DND-41 (cell line): ENCODE data around the gene CKS1B.
"Not testable (repeated sequence)": the region's sequence is repeated elsewhere in the genome, so short reads cannot be mapped to it uniquely, and the experiment has no call there.

Experiments used
- ATAC-seq: fragments of 200-7000 bp; cut with Tn5 transposase; 3 replicates; pipeline ENCODE4 v1.9.1; 2021; ENCODE audit warnings: low read depth; ENCODE audit not compliant: insufficient read depth
- DNase-seq: peaks from one replicate; pipeline ENCODE4 v3.0.0-alpha.2; 2020
- H2AFZ ChIP-seq: 2 replicates; pipeline ENCODE4 v1.6.0; 2012; ENCODE audit warnings: low read depth, low read length
- H3K27ac ChIP-seq: 2 replicates; pipeline ENCODE4 v1.5.1; 2012; ENCODE audit warnings: low read length, inconsistent platforms
- H3K27me3 ChIP-seq: fragments of 200-600 bp; sonication (generic); 2 replicates; pipeline ENCODE4 v1.6.0; 2012; ENCODE audit warnings: low read length, mild to moderate bottlenecking, inconsistent platforms; ENCODE audit not compliant: insufficient read depth, poor library complexity
- H3K36me3 ChIP-seq: 2 replicates; pipeline ENCODE4 v1.5.1; 2012; ENCODE audit warnings: low read length, inconsistent platforms; ENCODE audit not compliant: insufficient read depth
- H3K4me1 ChIP-seq: 2 replicates; pipeline ENCODE4 v1.5.1; 2012; ENCODE audit warnings: mild to moderate bottlenecking, low read length; ENCODE audit not compliant: insufficient read depth
- H3K4me2 ChIP-seq: 2 replicates; pipeline ENCODE4 v1.6.0; 2012; ENCODE audit warnings: mild to moderate bottlenecking, moderate library complexity, low read length, inconsistent platforms; ENCODE audit not compliant: insufficient read depth
- H3K4me3 ChIP-seq, 2 experiments: fragments of 200-600 bp in 1 of 2; shearing (Covaris generic) in 1 of 2; 2 replicates each; pipeline ENCODE4 v1.5.1; 2012 to 2016; ENCODE audit warnings: inconsistent platforms in 2 of 2, low read length in 2 of 2, mild to moderate bottlenecking in 2 of 2, low read depth in 1 of 2, moderate library complexity in 1 of 2
- H3K79me2 ChIP-seq: 2 replicates; pipeline ENCODE4 v1.6.0; 2012; ENCODE audit warnings: low read length, inconsistent platforms; ENCODE audit not compliant: insufficient read depth
- H3K9ac ChIP-seq: 2 replicates; pipeline ENCODE4 v1.6.0; 2012; ENCODE audit warnings: low read depth, mild to moderate bottlenecking, inconsistent platforms, low read length, moderate library complexity
- H3K9me3 ChIP-seq: 2 replicates; pipeline ENCODE4 v1.5.1; 2012; ENCODE audit warnings: low read length, moderate library complexity, mild to moderate bottlenecking, inconsistent platforms; ENCODE audit not compliant: insufficient read depth, severe bottlenecking
- H4K20me1 ChIP-seq: 2 replicates; pipeline ENCODE4 v1.6.0; 2012; ENCODE audit warnings: low read length; ENCODE audit not compliant: insufficient read depth
- EZH2 ChIP-seq: IDR thresholded peaks from 3 replicates; pipeline ENCODE4 v1.6.1; 2012; ENCODE audit warnings: borderline replicate concordance, low read depth, mild to moderate bottlenecking, moderate library complexity, low read length, inconsistent platforms; ENCODE audit not compliant: severe bottlenecking
- TF ChIP-seq, protein P1 (sequence below): IDR thresholded peaks from 2 replicates; pipeline ENCODE4 v1.5.1; 2012; ENCODE audit warnings: borderline replicate concordance, low read length, moderate library complexity, mild to moderate bottlenecking; ENCODE audit not compliant: poor library complexity, severe bottlenecking; ENCODE audit errors: extremely low read depth

Gene CKS1B

DNA sequence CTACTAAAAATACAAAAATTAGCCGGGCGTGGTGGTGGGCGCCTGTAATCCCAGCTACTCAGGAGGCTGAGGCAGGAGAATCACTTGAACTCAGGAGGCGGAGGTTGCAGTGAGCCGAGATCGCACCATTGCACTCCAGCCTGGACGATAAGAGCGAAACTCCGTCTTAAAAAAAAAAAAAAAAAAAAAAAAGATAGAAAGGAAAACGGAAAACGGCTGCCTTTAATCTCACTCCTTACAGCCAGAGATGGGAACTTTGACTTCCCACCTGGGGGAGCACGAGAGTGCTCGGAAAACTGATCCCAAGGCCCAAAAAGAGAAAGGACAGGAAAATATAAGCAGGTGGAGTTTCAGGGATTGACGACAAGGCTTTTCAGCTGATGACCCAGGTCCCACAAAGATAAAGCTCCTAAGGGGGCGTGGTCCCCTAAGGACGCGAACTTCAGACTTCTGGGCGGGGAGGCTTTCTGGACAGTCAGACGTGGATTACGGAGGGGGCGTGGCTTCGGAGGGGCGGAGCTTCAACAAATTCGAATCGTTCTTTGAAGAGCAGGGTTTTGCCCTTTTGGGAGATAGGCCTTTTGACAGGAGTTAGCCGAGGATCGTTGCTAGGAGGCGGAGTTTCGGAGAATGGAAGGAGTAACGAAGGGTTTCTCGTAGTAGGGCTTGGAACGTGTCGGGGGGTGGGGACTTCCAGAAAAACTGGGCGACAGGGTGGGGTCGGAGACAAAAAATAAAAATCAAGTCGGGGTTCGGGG lies 958 bp upstream of the CKS1B start:
- peak overlapping the region; percentile 79 to 93 for H3K4me3 ChIP-seq
- H3K27me3 ChIP-seq: no peaks in the 10 kb centered on the region
- peak overlapping the region; percentile 91 for H3K9ac ChIP-seq
- no peak for ATAC-seq
- TF ChIP-seq EZH2: no peak
- TF ChIP-seq, protein P1, sequence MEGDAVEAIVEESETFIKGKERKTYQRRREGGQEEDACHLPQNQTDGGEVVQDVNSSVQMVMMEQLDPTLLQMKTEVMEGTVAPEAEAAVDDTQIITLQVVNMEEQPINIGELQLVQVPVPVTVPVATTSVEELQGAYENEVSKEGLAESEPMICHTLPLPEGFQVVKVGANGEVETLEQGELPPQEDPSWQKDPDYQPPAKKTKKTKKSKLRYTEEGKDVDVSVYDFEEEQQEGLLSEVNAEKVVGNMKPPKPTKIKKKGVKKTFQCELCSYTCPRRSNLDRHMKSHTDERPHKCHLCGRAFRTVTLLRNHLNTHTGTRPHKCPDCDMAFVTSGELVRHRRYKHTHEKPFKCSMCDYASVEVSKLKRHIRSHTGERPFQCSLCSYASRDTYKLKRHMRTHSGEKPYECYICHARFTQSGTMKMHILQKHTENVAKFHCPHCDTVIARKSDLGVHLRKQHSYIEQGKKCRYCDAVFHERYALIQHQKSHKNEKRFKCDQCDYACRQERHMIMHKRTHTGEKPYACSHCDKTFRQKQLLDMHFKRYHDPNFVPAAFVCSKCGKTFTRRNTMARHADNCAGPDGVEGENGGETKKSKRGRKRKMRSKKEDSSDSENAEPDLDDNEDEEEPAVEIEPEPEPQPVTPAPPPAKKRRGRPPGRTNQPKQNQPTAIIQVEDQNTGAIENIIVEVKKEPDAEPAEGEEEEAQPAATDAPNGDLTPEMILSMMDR: peak; percentile 36
- DNase-seq: peak; percentile 88
- peak overlapping the region; percentile 98 for H3K27ac ChIP-seq
- H3K4me2 ChIP-seq: peak overlapping the region; percentile 71
- peaks cover 59% of the 10 kb centered on the region for H3K4me1 ChIP-seq
- H3K36me3 ChIP-seq: peaks cover 53% of the 10 kb centered on the region
- peak overlapping the region; percentile 88 for H2AFZ ChIP-seq
- peaks cover 60% of the 10 kb centered on the region for H4K20me1 ChIP-seq
- H3K79me2 ChIP-seq: peaks cover 85% of the 10 kb centered on the region
- H3K9me3 ChIP-seq: no peaks in the 10 kb centered on the region

GRCh38 chr1:154974808-154975408 lies 427 bp downstream of the CKS1B start:
- peak overlapping the region; percentile 79 to 82 for H3K4me3 ChIP-seq
- H3K27me3 ChIP-seq: no peaks in the 10 kb centered on the region
- peaks cover 51% of the 10 kb centered on the region for H3K36me3 ChIP-seq
- DNase-seq (peak; percentile 93), ATAC-seq (peak; percentile 51)
- H3K4me2 ChIP-seq: peak overlapping the region; percentile 92
- H3K9me3 ChIP-seq: no peaks in the 10 kb centered on the region
- TF ChIP-seq EZH2: no peak
- TF ChIP-seq, protein P1: no peak
- peaks cover 53% of the 10 kb centered on the region for H4K20me1 ChIP-seq
- peak overlapping the region; percentile 91 for H3K9ac ChIP-seq
- H3K27ac ChIP-seq: peak overlapping the region; percentile 92
- peaks cover 63% of the 10 kb centered on the region for H3K4me1 ChIP-seq
- peak overlapping the region; percentile 67 for H2AFZ ChIP-seq
- peaks cover 84% of the 10 kb centered on the region for H3K79me2 ChIP-seq

DNA sequence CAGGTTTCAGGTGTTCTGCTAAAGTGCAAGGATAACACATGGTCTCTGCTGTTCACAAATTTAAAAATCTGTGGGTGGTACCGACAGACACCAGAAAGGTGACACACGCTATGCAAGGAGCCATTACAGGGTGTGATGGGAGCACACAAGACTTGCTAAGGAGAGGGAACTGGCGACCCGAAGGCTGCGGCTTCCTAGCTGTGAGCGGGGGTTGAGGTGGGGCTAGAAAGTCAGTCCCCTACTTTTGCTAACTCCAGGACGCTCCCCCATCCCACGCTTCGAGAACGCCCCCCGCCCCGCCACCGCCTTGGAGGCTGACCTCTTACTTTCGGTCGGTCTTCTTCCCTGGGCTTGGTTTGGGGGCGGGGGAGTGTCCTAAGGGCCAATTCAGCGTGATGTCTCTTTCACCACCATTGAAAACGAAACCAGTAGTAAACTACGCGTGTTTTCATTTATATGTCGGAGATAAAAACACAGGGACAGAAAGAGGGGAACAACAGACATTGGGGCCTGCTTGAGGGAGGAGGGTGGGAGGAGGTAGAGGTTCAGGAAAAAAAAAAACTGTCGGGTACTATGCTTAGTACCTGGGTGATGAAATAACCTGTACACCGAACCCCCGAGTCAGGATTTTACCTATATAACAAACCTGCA lies 1.1 kb downstream of the CKS1B start:
- DNase-seq (peak; percentile 49), ATAC-seq (no peak)

GRCh38 chr1:154977762-154978161 lies 3.3 kb downstream of the CKS1B start:
- not testable (repeated sequence) for H3K27ac ChIP-seq

More for the DNA sequence above, 1.1 kb downstream of the CKS1B start:
- peaks cover 57% of the 10 kb centered on the region for H3K36me3 ChIP-seq
- peaks cover 77% of the 10 kb centered on the region for H3K79me2 ChIP-seq
- peaks cover 51% of the 10 kb centered on the region for H4K20me1 ChIP-seq
- H2AFZ ChIP-seq: peak overlapping the region; percentile 62
- peak overlapping the region; percentile 91 for H3K9ac ChIP-seq
- H3K4me1 ChIP-seq: peaks cover 62% of the 10 kb centered on the region
- H3K4me3 ChIP-seq: peak overlapping the region; percentile 79 to 82
- H3K9me3 ChIP-seq: no peaks in the 10 kb centered on the region
- no peaks in the 10 kb centered on the region for H3K27me3 ChIP-seq
- peak overlapping the region; percentile 92 for H3K27ac ChIP-seq
- peak overlapping the region; percentile 92 for H3K4me2 ChIP-seq
- TF ChIP-seq EZH2: no peak
- TF ChIP-seq, protein P1: no peak

More at GRCh38 chr1:154977762-154978161, 3.3 kb downstream of the CKS1B start:
- H3K4me3 ChIP-seq, DNase-seq, H3K9me3 ChIP-seq, H3K27me3 ChIP-seq, H2AFZ ChIP-seq, ATAC-seq, H3K9ac ChIP-seq: not testable (repeated sequence)
- Histone ChIP-seq H4K20me1 (peaks cover 37% of the 10 kb centered on the region), H3K4me1 (peaks cover 63% of the 10 kb centered on the region), H3K79me2 (peaks cover 68% of the 10 kb centered on the region), H3K36me3 (peaks cover 48% of the 10 kb centered on the region), H3K4me2 (peak overlapping the region; percentile 12; the same call in 1 of the 2 replicates)
